ENCODE measurements around the gene FGF12.

GRCh38 chr3:192710366-192710765 lies 17.0 kb downstream of the FGF12 start:
- TF ChIP-seq MBD4 (IDR thresholded peaks at IDR 0.05; ENCODE audit: borderline replicate concordance, low read length) (no peak), IRF9 (CRISPR knock-in tag; IDR thresholded peaks at IDR 0.05; ENCODE audit: borderline replicate concordance) (no peak), CTCF (CRISPR knock-in tag; IDR thresholded peaks at IDR 0.05) (no peak), HCFC1 (IDR thresholded peaks at IDR 0.05; ENCODE audit: low read depth, low read length) (no peak), TCF12 (IDR thresholded peaks at IDR 0.05) (no peak), TCF12 (CRISPR knock-in tag; IDR thresholded peaks at IDR 0.05) (no peak), RAD21 (CRISPR knock-in tag; IDR thresholded peaks at IDR 0.05) (no peak), TFDP1 (CRISPR knock-in tag; IDR thresholded peaks at IDR 0.05; ENCODE audit: borderline replicate concordance) (no peak), ZNF543 (CRISPR knock-in tag; IDR thresholded peaks at IDR 0.05) (no peak), DMTF1 (CRISPR knock-in tag; IDR thresholded peaks at IDR 0.05) (no peak), GABPA (IDR thresholded peaks at IDR 0.05; ENCODE audit: low read depth, low read length) (no peak), GABPA (CRISPR knock-in tag; IDR thresholded peaks at IDR 0.05; ENCODE audit: low read depth) (no peak), ZBTB2 (CRISPR knock-in tag; IDR thresholded peaks at IDR 0.05; ENCODE audit: low read depth) (no peak), JUN (CRISPR knock-in tag; IDR thresholded peaks at IDR 0.05) (no peak), TFDP2 (CRISPR knock-in tag; IDR thresholded peaks at IDR 0.05) (no peak), DPF2 (CRISPR knock-in tag; IDR thresholded peaks at IDR 0.05; ENCODE audit: borderline replicate concordance, low read depth) (no peak)

Data from HepG2 (cell line).